ENCODE data around the gene SPPL2B.
A peak's percentile ranks its signal among the peaks of the same experiment; 100 is the strongest.

SPPL2B gene

GRCh38 chr19:2324220-2324948 is 4.1 kb upstream of the SPPL2B start:
- no peak for TF ChIP-seq CTCF (IDR thresholded peaks at IDR 0.05; ENCODE audit: control insufficient read depth, extremely low read depth, insufficient read depth)
- no peak for DNase-seq (ENCODE audit: low read depth)
- no peak overlapping the region for H3K4me3 ChIP-seq (ENCODE audit: low read depth, low read length)

GRCh38 chr19:2325281-2326046 is 3.0 kb upstream of the SPPL2B start:
- DNase-seq (ENCODE audit: low read depth), result no peak
- no peak overlapping the region for H3K4me3 ChIP-seq (ENCODE audit: low read depth, low read length)
- no peak for TF ChIP-seq CTCF (IDR thresholded peaks at IDR 0.05; ENCODE audit: control insufficient read depth, extremely low read depth, insufficient read depth)

- TF ChIP-seq CTCF (IDR thresholded peaks at IDR 0.05; ENCODE audit: control insufficient read depth, extremely low read depth, insufficient read depth), result no peak
- DNase-seq (ENCODE audit: low read depth), result no peak
- peak overlapping the region; percentile 95 for H3K4me3 ChIP-seq (ENCODE audit: low read depth, low read length)
Measured at GRCh38 chr19:2326699-2327360, 1.7 kb upstream of the SPPL2B start.

DNA sequence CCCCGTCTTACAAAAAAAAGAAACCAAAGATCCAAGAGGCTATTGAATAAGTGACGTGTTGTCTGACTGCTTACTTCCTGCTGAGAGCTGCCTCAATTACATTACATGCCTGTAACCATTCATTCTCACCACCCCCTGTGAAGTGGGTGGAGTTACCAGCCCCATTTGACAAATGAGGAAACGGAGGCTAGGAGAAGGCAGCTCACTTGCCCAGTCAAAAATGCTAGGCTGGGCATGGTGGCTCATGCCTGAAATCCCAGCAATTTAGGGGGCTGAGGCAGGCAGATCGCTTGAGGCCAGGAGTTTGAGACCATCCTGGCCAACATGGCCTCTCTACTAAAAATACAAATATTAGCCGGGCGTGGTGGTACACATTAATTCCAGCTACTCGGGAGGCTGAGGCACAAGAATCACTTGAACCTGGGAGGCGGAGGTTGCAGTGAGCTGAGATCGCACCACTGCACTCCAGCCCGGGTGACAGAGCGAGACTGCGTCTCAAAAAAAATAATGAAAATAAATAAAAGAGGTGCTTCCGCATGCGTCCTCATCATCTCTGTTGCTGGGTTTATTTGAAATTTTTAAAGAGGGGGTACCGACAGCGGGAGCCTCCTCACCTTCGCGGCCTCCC is 597 bp upstream of the SPPL2B start:
- peak overlapping the region; percentile 95 for H3K4me3 ChIP-seq (ENCODE audit: low read depth, low read length)
- no peak for TF ChIP-seq CTCF (IDR thresholded peaks at IDR 0.05; ENCODE audit: control insufficient read depth, extremely low read depth, insufficient read depth)
- DNase-seq (ENCODE audit: low read depth), result peak; percentile 54

DNA sequence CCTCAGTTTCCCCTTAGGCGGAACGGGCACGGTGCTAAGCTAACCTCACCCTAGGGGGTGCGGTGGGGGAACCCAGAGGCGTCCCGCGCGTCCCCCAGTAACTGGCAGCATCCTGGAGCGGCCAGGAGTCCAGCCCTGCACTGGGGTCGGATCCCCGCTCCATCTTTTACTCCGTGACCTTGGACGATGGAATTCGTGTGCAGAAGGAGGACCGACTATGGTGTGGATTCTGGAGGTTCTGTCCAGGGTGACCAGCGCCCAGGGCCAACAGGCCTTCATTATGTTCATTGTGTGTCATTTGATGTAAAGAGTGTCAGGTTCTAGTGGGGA is 630 bp downstream of the SPPL2B start:
- DNase-seq (ENCODE audit: low read depth), result no peak
- peak overlapping the region; percentile 95 for H3K4me3 ChIP-seq (ENCODE audit: low read depth, low read length)
- TF ChIP-seq CTCF (IDR thresholded peaks at IDR 0.05; ENCODE audit: control insufficient read depth, extremely low read depth, insufficient read depth), result no peak

DNA sequence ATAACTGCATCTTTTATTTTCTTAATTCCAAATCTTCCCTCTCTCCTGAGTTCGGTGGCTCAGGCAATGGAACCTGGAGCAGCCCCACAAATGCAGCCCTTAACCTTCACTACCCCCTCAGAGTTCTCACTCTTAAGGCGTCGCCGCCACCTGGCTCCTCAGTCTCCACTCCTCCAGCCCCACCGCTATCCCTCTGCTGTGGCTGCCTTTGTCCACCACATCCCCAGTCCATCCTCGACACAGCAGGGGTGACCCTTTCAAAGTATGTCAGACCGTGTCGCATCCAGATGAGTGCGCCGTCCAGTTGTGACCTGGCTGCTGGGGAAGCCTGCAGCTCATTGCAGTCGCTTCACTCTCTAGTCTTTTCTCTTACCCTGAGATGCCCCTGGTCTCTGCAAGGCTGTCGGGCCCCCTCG is 1.0 kb downstream of the SPPL2B start:
- TF ChIP-seq CTCF (IDR thresholded peaks at IDR 0.05; ENCODE audit: control insufficient read depth, extremely low read depth, insufficient read depth), result no peak
- no peak for DNase-seq (ENCODE audit: low read depth)
- H3K4me3 ChIP-seq (ENCODE audit: low read depth, low read length), result peak overlapping the region; percentile 95

All from LNCaP clone FGC (cell line).